GM19463 (cell line): ENCODE results near the gene PTPN12.
A peak's percentile ranks its signal among the peaks of the same experiment; 100 is the strongest.
"Not testable (repeated sequence)": the region's sequence is repeated elsewhere in the genome, so short reads cannot be mapped to it uniquely, and the experiment has no call there.

Source experiments
- ATAC-seq: cut with Tn5 transposase; IDR thresholded peaks from one replicate; pipeline ENCODE4 v1.9.1; 2021; ENCODE audit warnings: mild to moderate bottlenecking, moderate library complexity; ENCODE audit not compliant: unreplicated experiment

PTPN12 gene

DNA sequence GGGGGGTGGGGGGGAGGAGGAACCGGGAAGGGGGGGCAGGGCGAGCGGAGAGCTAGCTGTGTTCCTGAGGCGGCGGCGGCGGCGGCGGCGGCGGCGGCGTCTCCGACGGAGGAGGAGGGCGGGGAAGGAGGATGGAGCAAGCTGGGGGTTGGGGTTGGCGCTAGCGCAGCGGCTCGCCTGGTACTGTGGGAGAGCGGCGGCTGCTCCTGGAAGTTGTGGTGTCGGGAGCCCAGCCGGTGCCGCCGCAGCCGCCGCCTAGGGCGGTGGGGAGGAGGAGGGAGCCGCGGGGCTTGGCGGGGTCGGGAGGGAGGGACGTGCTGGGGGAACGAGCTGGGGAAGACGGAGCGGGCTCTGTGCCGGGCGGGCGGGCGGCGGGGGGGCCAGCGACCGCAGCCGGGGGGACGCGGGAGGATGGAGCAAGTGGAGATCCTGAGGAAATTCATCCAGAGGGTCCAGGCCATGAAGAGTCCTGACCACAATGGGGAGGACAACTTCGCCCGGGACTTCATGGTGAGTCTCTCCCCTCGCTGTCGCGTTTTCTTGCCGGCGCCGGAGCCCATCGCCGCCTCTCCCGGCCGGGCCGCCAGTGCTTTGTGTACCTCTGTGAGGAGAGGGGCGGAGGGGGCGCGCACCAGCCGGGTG is at the start of gene PTPN12:
Gene PTPN12, plus strand, starts transcription at position 160 of the 642 bp plus-strand sequence. Its CDS starts 252 bp downstream, at position 412.
- ATAC-seq = peak; percentile 30

DNA sequence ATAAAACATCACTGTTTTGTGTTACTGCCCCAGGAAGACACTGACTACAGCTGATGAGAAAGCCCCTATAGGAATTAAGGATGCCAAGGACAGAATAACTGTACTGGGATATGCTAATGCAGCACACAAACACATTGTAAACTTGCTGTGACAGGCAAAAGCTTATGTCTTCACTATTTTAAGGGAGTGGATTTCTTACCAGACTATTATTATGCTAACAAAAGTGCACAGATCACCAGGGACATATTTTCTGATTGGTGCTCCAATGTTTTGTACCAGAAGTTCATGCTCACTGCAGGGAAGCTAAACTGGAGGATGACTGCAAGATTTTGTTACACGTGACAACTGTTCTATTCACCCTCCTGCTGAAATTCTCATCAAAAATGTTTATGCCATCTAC is 48.1 kb upstream of the PTPN12 start:
- ATAC-seq = no peak

DNA sequence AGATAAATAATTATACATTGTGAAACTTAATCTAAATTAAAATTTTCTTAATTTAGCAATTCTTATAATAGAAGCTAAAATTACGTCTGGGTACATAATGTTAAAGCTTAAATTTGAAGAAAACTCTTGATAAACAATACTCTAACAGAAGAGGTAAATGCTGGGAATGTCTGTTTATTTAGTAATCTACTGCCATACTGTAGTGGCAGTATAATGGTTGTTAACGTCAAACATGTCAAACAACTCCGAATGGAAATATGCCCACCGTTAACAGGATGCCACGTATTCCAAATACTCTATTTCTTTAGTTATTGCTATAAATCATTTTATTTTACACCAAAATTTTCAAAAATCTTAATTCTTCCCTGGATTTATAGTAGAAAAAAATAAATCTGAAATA is 40.0 kb upstream of the PTPN12 start:
- no peak for ATAC-seq

DNA sequence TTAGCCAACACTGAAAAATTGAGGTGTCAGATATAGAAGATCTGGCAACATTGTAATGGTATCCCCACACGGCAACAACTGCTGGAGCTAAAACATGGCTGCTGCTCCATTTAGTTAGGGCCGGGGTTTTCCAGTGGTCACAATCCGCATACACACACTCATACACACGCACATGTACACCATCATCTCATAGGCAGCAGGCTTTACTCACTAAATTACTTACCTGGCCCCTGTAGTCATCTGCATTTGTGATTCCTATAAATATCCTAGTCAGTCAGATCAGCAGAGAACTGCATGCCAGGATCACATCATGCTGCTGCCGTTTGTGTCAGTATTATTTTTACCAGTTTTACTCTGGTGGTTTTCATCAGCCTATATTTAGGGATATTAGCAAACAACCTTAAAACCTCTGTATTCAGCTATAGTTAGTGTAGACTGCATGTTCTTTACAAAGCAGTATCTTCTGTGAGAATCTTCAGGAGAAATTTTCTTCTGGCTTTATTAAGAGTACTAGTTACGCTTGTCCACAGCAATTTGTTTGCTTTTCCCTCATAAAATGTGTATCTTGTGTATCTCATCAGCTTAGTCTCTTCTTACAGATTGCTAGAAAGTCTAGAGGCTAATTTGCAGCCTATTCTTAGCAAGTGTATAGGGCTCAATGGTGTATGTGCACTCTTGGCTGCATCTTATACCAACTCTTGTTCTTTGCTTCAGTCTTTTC is 38.3 kb upstream of the PTPN12 start:
- ATAC-seq = no peak

DNA sequence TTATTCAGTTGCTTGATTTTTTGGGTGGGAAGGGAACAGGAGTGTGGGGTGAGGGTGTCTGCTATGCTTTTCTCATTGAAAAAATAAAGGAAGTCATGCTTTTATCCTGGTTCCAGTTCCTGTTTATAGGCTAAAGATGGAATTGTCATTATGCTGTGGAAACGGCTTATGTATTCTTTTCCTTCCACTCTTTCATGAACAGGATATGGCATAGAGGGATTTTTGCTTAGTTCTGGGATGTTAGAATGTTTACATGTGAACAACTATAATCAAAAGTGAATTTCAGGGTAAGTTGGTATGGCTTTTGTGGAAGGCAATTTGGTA is 35.9 kb upstream of the PTPN12 start:
- ATAC-seq = no peak

DNA sequence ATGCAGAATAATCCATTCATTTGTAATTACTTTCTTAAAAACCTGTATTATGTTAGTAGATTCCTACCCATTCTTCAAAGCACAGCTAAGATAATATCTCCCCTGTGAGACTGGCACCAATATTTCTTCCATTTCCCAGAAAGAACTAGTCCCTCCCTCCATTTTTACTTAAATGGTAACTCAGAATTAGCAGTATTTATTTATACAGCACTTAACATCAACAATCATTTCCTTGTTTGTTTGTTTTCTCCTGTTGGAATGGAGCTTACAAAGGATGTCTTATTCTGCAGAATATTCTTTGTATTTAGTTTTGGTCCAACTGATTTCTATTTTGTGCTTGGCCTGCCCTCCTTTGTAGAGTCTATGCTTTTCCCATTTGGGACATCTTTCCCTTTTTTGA is 32.1 kb upstream of the PTPN12 start:
- ATAC-seq = no peak

DNA sequence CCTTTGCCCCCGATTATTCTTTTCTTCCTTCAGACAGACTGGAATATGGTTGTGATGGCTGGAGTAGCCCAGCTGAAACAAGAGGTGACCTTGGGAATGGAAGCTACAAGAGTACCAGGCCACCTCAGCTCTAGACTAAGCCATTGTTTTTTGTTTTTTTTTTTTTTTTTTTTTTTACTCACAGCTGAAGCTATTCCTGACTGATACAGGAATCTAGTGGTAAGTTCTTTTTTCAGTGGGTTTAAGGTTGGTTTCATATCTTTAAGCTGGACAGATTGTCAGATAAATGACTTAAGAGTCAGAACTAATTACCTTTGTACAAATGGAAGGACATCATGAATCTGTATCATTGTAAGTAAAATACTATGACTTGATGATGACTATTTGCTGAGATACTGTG is 30.2 kb upstream of the PTPN12 start:
- no peak for ATAC-seq

DNA sequence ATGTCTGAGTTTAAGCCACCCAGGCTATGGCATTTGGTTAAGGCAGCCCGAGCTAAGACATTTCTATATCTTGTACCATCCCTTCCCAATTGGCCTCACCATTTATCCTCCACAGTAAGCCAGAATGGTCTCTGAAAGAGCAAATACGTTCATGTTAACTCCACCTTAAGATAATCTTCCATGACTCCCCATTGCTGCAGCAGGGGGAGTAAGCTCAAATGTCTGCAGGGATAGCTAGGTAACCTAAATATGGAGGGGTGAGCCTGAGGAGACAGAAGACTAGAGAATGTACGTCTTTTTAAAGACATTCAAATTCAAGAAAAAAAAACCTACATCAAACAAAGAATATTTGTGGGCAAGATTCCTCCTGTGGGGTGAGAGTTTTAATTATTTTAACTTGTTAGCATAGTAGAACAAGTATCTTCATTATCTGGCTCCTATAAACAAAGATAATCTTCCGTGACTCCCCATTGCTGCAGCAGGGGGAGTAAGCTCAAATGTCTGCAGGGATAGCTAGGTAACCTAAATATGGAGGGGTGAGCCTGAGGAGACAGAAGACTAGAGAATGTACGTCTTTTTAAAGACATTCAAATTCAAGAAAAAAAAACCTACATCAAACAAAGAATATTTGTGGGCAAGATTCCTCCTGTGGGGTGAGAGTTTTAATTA is 24.0 kb upstream of the PTPN12 start:
- not testable (repeated sequence) for ATAC-seq

DNA sequence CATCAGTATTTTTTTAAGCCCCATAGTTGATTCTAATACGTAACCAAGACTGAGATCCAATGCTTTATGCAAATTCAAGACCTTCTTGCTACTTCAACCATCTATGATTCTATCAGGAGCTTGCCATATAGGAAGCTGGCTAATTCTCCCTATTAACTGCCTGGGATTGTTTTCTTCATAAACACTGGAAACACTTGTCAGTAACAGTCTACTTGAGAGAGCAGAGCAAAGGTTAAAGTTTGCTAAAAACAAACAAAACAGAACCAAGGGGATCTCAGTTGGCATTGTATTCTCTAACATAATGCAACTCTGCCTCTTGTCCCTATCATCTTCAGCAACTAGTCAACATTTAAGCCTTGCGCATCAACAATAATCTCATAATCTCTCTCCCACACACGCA is 21.0 kb upstream of the PTPN12 start:
- ATAC-seq = no peak

DNA sequence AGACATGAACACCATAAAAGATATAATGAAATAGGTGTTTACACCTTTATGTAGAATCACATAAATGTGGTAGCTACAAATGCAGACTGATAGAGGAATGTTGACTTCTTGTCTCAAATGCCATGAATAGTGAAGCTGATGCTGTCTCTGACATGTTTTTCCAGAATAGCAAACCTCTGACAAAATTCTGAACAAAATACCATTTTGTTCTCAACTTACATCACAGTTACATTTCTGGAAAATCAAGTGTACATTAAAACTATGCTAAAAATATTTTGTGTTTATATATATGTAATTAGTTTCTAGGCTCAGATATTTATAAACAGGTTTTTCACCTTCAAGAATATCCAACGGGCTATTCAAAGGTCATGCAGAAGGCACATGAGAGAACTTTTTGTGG is 16.8 kb upstream of the PTPN12 start:
- no peak for ATAC-seq

DNA sequence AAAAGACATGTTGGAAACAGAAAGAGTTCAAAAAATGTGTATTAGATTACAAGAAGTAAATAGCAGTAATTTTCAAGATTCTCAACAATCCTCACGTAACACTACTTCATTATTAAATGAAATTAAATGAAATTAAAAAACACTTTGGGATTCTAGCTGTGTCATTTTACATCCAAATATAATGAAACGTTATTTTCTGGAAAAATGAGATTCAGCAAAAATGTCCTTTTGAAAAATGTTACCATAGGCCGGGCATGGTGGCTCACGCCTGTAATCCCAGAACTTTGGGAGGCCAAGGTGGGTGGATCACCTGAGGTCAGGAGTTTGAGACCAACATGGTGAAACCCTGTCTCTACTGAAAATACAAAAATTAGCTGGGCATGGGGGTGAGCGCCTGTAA is 15.6 kb upstream of the PTPN12 start:
- ATAC-seq = not testable (repeated sequence)

DNA sequence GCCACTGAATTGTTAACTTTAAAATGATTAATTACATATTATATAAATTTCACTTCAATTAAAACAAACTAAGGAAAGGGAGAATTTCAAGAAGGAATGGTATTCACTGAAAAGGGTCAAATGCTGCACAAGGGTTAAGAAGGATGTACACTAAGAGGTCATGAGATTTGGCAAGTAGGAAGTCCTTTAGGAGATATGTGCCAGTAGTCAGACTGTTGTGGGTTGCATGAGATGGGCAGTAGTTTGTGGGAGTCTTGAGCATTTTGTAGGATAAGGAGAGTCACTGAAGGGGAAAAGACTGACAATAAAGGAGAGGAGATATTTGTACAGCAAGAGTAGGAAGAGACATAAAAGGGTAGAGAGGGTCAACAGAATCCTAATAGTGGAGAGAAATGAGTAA is 12.4 kb upstream of the PTPN12 start:
- ATAC-seq = no peak

DNA sequence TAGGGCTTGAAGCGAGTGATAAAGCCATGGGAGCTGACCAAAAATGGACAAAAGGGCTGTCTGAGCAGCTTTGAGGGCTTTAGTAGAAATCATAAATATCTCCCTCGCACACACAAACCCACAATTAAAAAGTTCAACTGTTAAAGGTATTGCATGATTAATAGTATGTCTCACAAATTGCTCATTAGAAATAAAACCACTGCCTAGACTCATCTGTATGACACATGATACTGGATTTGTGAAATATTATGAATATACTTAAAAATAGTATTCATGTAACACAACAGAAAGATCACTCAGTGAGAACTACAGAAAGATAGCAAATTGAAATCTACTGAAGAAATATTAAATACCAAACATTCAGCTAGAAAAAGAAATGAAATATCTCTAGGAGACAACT is 11.9 kb upstream of the PTPN12 start:
- no peak for ATAC-seq

DNA sequence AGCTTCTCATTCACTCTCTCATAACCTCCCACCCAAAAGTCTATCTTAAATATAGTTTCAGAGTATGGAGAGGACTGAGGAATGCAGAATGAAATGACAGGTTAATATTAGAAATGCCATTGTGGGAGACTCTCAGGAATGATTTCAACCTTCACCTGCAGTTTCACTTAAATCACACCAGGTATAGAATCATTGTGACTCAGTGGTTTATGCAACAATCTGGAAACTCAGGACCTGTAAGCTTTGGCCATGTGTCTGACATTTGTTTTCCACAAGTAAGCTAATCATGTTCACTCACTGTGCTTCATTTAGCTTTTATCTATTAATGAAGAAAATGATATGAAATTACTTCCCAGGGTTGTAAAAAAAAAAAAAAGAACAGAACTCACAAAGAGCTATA is 8.7 kb upstream of the PTPN12 start:
- no peak for ATAC-seq

DNA sequence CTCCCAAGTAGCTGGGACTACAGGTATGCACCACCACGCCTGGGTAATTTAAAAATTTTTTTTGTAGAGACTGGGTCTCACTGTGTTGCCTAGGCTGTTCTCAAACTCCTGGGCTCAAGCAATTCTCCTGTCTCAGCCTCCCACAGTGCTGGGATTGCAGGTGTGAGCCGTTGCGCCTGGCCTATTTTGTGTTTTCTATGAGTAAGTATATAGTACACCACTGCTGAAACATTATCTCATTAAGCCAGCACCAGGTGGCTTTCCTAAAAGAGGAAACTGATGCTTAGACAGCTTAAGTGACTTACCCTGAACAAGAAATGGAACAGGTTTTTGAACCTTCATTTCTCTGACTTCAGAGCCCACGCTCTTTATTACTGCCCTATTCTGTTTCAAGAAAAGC is 7.8 kb upstream of the PTPN12 start:
- no peak for ATAC-seq

DNA sequence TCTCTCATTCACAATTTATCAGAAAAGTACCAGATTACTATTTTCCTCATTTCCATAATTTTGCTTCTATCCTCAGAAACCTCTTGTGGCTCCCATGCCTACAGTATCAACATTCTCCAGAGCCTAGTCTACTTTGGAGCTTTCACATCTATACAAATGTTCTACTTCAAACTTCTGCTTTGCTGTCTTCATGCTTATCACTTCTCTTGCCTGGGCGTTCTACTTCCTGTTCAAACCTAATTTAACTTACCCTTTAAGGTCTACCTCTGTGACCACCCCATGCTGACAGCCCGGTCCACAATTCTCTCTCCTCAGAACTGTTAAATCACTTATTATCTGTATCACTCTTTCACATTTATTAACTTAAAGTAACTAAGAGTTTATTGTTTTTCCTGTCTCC is 6.1 kb upstream of the PTPN12 start:
- ATAC-seq = no peak

DNA sequence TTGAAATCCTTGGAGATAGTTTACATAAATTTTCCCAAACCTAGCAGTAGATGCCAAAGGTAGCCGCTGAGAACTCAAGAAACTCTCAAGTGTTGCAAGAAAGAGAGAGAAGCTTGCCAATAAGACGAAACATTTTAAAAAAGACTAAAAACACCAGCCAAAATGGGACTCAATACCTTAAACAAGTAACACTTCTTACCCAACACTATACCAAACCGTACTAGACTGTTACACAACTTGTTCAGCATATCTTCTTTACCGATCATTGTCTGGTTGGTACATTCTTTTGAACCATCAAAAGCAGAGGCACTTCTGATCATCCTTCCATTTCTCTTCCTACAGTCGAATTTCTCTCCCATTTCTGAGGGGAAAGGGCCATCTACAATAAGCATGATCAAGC is 4.8 kb upstream of the PTPN12 start:
- ATAC-seq = no peak

DNA sequence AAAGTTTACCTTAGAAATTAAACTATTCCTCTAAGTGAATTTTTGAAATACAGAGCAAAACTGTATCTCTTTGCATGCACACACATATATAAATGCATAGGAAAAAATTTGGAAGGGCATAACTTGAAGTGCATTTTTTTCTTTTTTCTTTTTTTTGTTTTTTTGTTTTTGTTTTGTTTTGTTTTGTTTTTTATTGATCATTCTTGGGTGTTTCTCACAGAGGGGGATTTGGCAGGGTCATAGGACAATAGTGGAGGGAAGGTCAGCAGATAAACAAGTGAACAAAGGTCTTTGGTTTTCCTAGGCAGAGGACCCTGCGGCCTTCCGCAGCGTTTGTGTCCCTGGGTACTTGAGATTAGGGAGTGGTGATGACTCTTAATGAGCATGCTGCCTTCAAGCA is 4.4 kb upstream of the PTPN12 start:
- not testable (repeated sequence) for ATAC-seq

DNA sequence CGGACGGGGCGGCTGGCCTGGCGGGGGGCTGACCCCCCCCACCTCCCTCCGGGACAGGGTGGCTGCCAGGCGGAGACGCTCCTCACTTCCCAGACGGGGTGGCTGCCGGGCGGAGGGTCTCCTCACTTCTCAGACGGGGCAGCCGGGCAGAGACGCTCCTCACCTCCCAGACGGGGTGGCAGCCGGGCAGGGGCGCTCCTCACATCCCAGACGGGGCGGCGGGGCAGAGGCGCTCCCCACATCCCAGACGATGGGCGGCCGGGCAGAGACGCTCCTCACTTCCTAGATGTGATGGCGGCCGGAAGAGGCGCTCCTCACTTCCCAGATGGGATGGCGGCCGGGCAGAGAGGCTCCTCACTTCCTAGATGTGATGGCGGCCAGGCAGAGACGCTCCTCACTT is 3.0 kb upstream of the PTPN12 start:
- not testable (repeated sequence) for ATAC-seq

DNA sequence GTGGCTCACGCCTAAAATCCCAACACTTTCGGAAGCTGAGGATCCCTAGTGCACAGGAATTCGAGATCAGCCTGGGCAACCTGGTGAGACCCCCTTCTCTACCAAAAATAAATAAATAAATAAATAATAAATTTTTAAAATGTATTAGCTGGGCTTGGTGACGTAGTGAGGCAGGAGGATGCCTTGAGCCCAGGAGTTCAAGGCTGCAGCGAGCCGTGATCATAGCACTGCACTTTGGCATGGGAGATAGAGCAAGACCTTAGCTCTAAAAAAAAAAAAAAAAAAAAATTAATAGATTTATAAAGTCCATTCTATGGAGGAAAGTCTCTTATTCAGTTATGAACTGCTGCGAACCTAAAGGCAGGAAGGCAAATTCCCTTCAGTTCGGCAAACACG is 1.1 kb upstream of the PTPN12 start:
- no peak for ATAC-seq

DNA sequence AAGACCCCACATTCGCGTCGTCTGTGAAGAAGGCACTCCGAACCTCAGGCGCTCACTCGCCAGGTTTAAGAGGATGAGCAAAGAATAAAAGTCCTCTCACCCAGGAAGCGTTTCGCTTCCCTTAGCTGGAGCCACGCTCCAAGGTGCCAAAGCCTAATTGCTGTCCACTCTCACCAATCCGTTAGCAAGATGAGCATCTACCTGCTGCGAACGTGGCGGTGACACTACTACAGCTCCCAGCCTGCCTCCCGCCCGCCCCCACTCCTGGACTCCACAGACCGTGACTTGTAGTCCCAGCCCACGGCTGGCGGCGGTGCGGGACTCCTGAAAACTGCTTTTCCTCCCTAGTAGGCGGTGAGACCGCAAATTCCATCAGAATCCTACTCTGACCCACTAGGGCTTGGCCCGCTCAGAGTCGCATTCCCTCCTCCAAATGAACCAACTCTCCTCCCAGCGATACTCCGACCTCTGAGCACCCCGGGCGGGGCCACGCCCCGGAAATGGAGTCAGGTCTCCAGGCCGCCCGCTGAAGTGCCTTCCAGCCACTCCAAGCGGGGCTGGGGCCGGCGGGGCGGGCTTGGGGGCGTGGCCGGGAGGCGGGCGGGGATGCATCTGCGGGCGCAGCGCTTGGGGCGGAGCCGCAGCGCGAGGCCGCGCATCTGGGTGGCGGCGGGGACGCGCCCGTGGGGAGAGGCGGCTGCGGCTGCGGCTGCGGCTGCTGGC is 521 bp upstream of the PTPN12 start:
- ATAC-seq = peak; percentile 93

DNA sequence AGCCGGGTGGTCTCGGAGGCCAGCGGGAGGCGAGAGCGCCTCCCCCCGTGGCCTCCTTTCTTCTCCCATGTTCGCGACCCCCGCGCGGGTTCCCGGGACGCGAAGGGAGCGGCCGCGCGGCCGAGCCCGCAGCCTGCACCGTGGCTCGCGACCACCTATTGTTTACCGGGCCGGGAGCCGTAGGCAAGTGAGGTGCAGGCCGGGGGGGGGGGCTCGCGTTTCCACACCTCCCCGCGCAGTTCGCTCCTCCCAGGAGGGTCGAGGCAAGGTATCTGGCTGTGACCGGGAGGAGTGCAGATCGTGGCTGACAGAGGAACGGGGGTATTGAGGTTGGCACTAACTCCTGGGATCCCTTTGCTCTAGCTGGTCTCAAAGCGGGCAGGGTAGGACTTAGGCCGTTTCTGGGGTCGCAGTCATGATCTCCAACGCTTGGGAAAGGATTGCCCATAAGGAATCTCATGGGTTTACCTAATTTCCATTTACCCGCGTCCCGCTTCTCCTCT is 734 bp downstream of the PTPN12 start:
- no peak for ATAC-seq
